Esophagus muscularis mucosa (tissue), 4 donors: ENCODE data around the gene CYB5R2.
A peak's percentile ranks its signal among the peaks of the same experiment; 100 is the strongest.

Experiments
- EP300 ChIP-seq: sonication (generic); formaldehyde crosslinking; IDR thresholded peaks from one replicate; pipeline ENCODE4 v1.6.1; 2017; ENCODE audit warnings: antibody characterized with exemption
- POLR2A ChIP-seq: fragments of 450-650 bp; IDR thresholded peaks from one replicate; pipeline ENCODE4 v1.6.1; 2017; ENCODE audit warnings: antibody characterized with exemption, moderate library complexity, mild to moderate bottlenecking, low read depth
- POLR2AphosphoS5 ChIP-seq, 2 donors: sonication (generic); formaldehyde crosslinking; IDR thresholded peaks; one replicate each; pipeline ENCODE4 v1.6.1; 2017; ENCODE audit warnings: antibody characterized with exemption in 2 of 2
- TF ChIP-seq, protein P1 (sequence below), 3 experiments: fragments of 200-600 bp in 2 of 3; fragments of 450-650 bp in 1 of 3; sonication (generic) in 2 of 3; IDR thresholded peaks; one replicate each; pipeline ENCODE4 v1.5.1; 2017 to 2019; ENCODE audit warnings: antibody characterized with exemption in 3 of 3, mild to moderate bottlenecking in 2 of 3, moderate library complexity in 1 of 3

- TF ChIP-seq, protein P1, sequence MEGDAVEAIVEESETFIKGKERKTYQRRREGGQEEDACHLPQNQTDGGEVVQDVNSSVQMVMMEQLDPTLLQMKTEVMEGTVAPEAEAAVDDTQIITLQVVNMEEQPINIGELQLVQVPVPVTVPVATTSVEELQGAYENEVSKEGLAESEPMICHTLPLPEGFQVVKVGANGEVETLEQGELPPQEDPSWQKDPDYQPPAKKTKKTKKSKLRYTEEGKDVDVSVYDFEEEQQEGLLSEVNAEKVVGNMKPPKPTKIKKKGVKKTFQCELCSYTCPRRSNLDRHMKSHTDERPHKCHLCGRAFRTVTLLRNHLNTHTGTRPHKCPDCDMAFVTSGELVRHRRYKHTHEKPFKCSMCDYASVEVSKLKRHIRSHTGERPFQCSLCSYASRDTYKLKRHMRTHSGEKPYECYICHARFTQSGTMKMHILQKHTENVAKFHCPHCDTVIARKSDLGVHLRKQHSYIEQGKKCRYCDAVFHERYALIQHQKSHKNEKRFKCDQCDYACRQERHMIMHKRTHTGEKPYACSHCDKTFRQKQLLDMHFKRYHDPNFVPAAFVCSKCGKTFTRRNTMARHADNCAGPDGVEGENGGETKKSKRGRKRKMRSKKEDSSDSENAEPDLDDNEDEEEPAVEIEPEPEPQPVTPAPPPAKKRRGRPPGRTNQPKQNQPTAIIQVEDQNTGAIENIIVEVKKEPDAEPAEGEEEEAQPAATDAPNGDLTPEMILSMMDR (IDR thresholded peaks at IDR 0.05) = peak; percentile 60 to 69 (median 68)
- TF ChIP-seq POLR2A (no peak), POLR2AphosphoS5 (IDR thresholded peaks at IDR 0.05) (no peak), EP300 (no peak)
These were observed 7.6 kb downstream of the CYB5R2 start for GRCh38 chr11:7665473-7666291.
